ENCODE results near the gene TMEM131L.

TMEM131L gene

DNA sequence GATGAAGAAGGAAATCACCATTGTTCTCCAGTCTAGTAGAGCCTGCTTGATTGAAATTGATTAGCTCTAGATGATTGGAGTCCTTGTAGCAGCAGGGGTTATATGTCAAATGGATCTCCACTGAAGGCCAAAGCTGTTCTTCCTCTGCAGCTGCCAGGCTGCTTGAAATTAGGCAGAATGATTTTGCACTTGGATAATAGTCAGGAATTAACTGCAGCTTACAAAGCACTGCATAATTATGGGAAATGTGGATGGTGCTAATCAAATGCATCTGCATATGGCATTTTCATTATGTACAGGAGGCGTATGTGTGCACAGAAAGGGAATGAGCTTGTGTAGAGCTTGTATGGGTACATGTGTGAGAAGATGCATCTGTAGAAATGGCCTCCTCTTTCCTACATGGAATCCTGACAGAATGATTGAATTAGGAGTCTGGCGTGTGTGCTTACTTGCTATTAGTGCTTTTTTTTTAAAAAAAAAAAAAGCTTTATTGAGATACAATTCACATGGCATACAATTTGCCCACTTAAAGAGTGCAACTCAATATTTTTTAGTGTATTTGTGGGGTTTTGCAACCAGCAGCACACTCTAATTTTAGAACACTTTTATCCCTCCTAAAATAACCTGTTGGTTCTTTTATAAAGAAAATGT is 65.9 kb downstream of the TMEM131L start:
- no peak overlapping the region for H3K4me3 ChIP-seq (ENCODE audit: low read depth, low read length)
- TF ChIP-seq, protein P1, sequence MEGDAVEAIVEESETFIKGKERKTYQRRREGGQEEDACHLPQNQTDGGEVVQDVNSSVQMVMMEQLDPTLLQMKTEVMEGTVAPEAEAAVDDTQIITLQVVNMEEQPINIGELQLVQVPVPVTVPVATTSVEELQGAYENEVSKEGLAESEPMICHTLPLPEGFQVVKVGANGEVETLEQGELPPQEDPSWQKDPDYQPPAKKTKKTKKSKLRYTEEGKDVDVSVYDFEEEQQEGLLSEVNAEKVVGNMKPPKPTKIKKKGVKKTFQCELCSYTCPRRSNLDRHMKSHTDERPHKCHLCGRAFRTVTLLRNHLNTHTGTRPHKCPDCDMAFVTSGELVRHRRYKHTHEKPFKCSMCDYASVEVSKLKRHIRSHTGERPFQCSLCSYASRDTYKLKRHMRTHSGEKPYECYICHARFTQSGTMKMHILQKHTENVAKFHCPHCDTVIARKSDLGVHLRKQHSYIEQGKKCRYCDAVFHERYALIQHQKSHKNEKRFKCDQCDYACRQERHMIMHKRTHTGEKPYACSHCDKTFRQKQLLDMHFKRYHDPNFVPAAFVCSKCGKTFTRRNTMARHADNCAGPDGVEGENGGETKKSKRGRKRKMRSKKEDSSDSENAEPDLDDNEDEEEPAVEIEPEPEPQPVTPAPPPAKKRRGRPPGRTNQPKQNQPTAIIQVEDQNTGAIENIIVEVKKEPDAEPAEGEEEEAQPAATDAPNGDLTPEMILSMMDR (IDR thresholded peaks at IDR 0.05; ENCODE audit: low read depth, low read length): no peak

DNA sequence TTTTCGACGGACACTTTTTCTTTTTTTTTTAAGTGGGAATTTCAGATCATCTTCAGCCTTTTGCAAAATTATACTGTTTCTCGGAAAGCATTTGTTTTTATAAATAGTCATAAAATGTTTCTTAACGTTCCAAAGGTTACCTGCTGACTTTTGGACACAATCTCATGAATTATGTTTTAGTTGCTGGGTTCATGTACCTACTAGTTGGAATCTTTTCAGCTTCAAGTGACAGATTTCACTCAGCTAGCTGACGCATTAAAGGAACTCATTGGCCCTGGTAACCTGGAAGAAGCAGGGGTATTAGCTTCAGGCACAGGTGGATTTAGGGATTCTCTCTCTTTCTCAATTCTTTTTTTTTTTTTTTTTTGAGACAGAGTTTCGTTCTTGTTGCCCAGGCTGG is 66.5 kb downstream of the TMEM131L start:
- TF ChIP-seq, protein P1 (IDR thresholded peaks at IDR 0.05; ENCODE audit: low read depth, low read length): no peak
- no peak overlapping the region for H3K4me3 ChIP-seq (ENCODE audit: low read depth, low read length)

DNA sequence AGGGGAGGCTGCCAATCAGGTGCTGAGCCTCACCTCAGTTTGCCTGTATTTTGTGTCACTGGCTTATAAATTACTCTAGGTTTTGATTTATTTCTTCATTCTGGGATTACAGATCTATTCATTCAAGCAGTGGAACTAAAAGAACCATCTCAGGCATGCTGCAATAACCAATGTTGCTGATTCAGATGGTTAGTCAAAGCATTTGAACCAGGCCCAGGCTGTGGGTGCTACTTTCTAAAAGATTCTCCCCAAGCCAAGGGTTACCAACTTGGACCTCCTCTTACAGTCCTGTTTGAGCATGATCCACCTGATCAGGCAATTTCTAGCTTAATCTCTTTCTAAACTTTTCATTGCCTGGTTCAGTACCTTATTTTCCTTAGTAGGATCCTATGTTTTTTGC is 67.2 kb downstream of the TMEM131L start:
- TF ChIP-seq, protein P1 (IDR thresholded peaks at IDR 0.05; ENCODE audit: low read depth, low read length): no peak
- H3K4me3 ChIP-seq (ENCODE audit: low read depth, low read length): no peak overlapping the region

DNA sequence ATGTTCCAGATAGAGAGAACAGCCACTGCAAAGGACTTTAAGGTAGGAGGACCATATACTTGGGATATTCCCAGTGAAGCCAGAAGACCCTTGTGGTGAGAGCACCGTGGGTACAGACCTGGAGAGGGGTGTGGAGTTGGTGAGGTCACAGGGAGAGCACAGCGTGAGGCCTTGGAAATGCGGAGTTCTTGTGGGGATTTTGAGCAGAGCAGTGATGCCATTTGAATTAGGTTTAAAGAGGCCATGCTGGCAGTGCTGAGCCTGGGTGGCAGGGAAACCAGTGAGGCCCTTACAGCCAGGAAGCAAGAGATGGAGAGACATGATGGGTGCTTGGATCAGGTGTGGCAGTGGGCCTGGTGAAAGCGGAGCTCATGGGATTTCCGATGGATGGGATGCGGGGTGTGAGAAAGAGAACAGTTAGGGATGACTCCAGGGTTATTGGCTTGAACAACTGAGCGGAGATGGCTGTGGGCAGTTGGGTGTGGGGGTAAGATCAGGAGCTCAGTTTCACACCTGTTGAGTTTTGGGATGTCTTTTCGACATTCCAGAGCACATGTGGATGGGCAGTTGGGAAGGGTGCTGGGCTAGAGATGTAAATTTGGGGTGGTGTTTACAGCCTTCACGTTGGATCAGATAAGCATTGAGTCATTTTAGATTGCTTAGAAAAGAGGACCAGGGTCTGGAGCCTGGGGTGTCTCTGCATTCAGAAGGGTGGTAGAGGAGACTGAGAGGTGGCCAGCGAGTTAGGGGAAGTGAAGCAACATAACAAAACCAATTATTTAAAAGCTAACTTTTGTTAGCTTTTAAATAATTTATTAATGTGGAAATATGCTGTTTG is 68.9 kb downstream of the TMEM131L start:
- TF ChIP-seq, protein P1 (IDR thresholded peaks at IDR 0.05; ENCODE audit: low read depth, low read length): no peak
- no peak overlapping the region for H3K4me3 ChIP-seq (ENCODE audit: low read depth, low read length)

DNA sequence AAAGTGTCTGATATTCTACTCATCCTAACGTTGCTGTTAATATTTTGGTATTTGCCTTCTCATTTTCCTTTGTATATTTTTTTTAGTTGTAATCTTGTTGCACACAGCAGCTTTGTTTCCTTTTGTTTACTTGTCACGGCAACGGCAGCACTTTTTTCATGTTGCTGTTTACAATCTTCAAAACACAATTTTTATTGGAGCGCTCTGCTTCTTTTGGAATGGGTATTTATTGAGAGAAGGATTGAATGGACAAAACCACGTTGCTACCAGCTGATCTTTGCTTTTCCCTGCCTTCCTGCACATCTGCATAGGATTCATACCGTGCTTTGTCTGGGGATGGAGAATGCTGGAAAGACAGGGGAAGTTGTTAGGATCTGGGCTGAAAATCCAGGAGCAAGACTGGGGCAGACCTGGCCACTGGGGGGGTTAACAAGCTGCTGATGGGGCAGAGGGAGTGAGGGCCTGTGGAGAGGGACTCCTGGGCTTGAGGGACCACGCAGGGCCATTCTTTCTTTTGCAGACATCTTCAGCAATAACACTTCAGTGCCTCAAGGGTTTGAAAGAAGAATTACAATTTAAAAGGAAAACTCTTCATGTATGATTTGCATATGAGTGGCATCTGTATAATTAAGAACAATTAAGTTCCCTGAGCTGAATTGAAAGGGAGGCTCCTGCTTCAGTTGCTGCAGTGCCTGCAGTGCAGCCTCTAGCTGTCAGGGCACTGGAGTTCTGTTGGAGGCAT is 69.8 kb downstream of the TMEM131L start:
- TF ChIP-seq, protein P1 (IDR thresholded peaks at IDR 0.05; ENCODE audit: low read depth, low read length): no peak
- H3K4me3 ChIP-seq (ENCODE audit: low read depth, low read length): no peak overlapping the region

DNA sequence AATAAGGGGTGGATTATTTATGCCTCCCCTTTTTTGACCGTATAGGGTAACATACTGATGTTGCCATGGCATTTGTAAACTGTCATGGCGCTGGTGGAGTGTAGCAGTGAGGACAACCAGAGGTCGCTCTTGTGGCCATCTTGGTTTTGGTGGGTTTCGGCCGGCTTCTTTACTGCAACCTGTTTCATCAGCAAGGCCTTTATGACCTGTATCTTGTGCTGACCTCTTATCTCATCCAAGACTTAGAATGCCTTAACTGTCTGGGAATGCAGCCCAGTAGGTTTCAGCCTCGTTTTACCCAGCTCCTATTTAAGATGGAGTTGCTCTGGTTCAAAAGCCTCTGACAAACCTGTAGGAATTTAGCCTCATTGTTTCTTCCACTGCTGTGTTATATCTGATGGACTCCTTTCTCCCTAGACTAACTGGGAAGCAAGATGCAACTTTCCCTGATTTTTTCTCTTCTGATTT is 71.4 kb downstream of the TMEM131L start:
- no peak overlapping the region for H3K4me3 ChIP-seq (ENCODE audit: low read depth, low read length)
- TF ChIP-seq, protein P1 (IDR thresholded peaks at IDR 0.05; ENCODE audit: low read depth, low read length): no peak
